ENCODE measurements around the gene PODNL1. TPM values are rescaled to one million over a fixed set of nuclear protein-coding genes. Genes with fewer than 3 reads are reported as not detected.

The PODNL1 gene
- 5.2 TPM for total RNA-seq

- intact Hi-C loops (cut with DNase I): no loop called here
- Histone ChIP-seq H3K27ac (peak within 1 kb of the TSS; percentile 10), H3K4me3 (peak within 1 kb of the TSS; percentile 24 to 41), H3K36me3 (no peaks in the 10 kb centered on the region), H3K27me3 (no peaks in the 10 kb centered on the region), H3K4me1 (peaks cover 14% of the 10 kb centered on the region), H3K9me3 (no peaks in the 10 kb centered on the region)
- TF ChIP-seq POLR2AphosphoS5 (IDR thresholded peaks at IDR 0.05; ENCODE audit: insufficient read depth in 1 of 2, low read depth in 1 of 2) (no peak), CTCF (IDR thresholded peaks at IDR 0.05) (no peak), POLR2A (IDR thresholded peaks at IDR 0.05) (no peak)
- DNase-seq (ENCODE audit: extremely low spot score in 2 of 2): no peak
Observed at GRCh38 chr19:13938301-13939064, at the start of gene PODNL1. TSS of gene PODNL1 (minus strand) at chr19:13938417. CDS start at chr19:13938181, 236 bp downstream.

GRCh38 chr19:13987101-13987890 lies 49.1 kb upstream of the PODNL1 start:
- no peak for TF ChIP-seq CTCF (IDR thresholded peaks at IDR 0.05)
- TF ChIP-seq POLR2A (IDR thresholded peaks at IDR 0.05): no peak
- no peak for TF ChIP-seq POLR2AphosphoS5 (IDR thresholded peaks at IDR 0.05; ENCODE audit: insufficient read depth in 1 of 2, low read depth in 1 of 2)
- Histone ChIP-seq H3K36me3 (peaks cover 0 to 15% of the 10 kb centered on the region in 2 donors), H3K4me1 (peaks cover 8% of the 10 kb centered on the region), H3K27me3 (no peaks in the 10 kb centered on the region), H3K27ac (peak overlapping the region; percentile 60), H3K4me3 (peak overlapping the region in 1 of 2 donors; percentile 25), H3K9me3 (no peaks in the 10 kb centered on the region)
- intact Hi-C loops (cut with DNase I): no loop called here
- no peak for DNase-seq (ENCODE audit: extremely low spot score in 2 of 2)

GRCh38 chr19:13986348-13986904 lies 48.2 kb upstream of the PODNL1 start:
- peak overlapping the region in 1 of 2 donors; percentile 25 for H3K4me3 ChIP-seq
- intact Hi-C loops (cut with DNase I): no loop called here
- peak overlapping the region; percentile 60 for H3K27ac ChIP-seq
- peaks cover 0 to 15% of the 10 kb centered on the region in 2 donors for H3K36me3 ChIP-seq
- DNase-seq (ENCODE audit: extremely low spot score in 2 of 2): no peak
- H3K4me1 ChIP-seq: peaks cover 8% of the 10 kb centered on the region
- TF ChIP-seq POLR2AphosphoS5 (IDR thresholded peaks at IDR 0.05; ENCODE audit: insufficient read depth in 1 of 2, low read depth in 1 of 2) (peak in 1 of 2 donors; percentile 72), POLR2A (IDR thresholded peaks at IDR 0.05) (no peak)
- no peaks in the 10 kb centered on the region for H3K9me3 ChIP-seq
- no peaks in the 10 kb centered on the region for H3K27me3 ChIP-seq

GRCh38 chr19:13985771-13986347 lies 47.6 kb upstream of the PODNL1 start:
- H3K4me3 ChIP-seq: peak overlapping the region in 1 of 2 donors; percentile 25

More at GRCh38 chr19:13985771-13986347, 47.6 kb upstream of the PODNL1 start:
- Histone ChIP-seq H3K36me3 (peaks cover 0 to 10% of the 10 kb centered on the region in 2 donors), H3K27me3 (no peaks in the 10 kb centered on the region), H3K27ac (peak overlapping the region; percentile 60), H3K4me1 (peaks cover 8% of the 10 kb centered on the region), H3K9me3 (no peaks in the 10 kb centered on the region)
- TF ChIP-seq POLR2A (IDR thresholded peaks at IDR 0.05) (no peak), POLR2AphosphoS5 (IDR thresholded peaks at IDR 0.05; ENCODE audit: insufficient read depth in 1 of 2, low read depth in 1 of 2) (no peak), CTCF (IDR thresholded peaks at IDR 0.05) (no peak)
- no peak for DNase-seq (ENCODE audit: extremely low spot score in 2 of 2)
- intact Hi-C loops (cut with DNase I): no loop called here
